HG03575 (cell line): ENCODE data around the gene PADI4.
"Not testable (repeated sequence)": the region's sequence is repeated elsewhere in the genome, so short reads cannot be mapped to it uniquely, and the experiment has no call there.

Experiments used
- ATAC-seq: cut with Tn5 transposase; IDR thresholded peaks from one replicate; pipeline ENCODE4 v1.9.1; 2021; ENCODE audit not compliant: unreplicated experiment, insufficient number of reproducible peaks, low FRiP score; ENCODE audit errors: extremely low read depth

PADI4 gene

DNA sequence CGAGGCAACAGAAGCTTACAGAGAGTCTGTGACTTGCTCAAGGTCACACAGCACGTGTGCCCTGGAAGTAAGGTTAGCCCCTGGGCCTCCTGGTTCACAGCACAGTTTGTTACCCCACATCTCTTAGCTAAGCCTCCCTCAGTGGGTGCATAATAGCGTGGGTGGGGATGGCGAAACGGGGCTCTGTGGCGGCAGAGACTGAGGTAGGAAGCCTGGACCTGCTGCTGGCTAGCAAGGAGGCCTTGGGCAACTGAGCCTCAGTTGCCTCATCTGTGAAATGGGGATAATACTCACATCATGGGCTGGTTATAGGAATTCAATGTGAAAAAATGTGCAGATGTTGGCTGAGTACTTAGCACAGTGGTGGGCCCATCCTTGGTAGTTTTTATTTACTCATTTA, 596 bp downstream of the PADI4 start:
- no peak for ATAC-seq

DNA sequence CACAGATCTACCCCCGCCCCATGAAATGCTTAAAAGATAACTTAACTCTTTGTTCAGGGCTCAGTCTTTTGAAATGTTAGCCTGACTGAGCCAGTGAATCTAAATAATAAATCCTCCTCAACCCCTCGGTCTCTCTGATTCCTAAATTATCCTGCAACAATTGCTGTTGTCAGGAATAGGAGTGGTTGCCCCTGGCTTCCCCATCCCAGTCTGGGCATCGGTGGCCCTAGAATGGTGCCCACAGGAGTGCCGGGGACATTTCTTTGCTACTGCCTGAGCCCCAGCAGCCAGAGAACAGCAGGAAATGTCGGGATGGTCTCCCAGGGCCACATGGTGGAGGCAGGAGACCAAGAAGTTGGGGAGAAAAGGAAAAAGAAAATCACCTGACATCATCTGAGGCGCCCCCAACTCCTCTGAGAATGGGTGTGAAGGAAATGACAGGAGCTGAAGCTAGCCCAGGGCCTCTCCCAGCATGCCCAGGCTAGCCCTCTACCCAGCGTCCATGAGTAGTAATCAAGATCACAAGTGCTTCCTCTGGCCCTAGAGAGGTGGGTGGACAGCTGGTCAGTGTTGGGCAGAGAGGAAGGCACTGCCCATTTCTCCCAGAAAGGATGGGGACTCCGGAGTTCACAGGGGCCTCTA, 1.6 kb downstream of the PADI4 start:
- no peak for ATAC-seq

DNA sequence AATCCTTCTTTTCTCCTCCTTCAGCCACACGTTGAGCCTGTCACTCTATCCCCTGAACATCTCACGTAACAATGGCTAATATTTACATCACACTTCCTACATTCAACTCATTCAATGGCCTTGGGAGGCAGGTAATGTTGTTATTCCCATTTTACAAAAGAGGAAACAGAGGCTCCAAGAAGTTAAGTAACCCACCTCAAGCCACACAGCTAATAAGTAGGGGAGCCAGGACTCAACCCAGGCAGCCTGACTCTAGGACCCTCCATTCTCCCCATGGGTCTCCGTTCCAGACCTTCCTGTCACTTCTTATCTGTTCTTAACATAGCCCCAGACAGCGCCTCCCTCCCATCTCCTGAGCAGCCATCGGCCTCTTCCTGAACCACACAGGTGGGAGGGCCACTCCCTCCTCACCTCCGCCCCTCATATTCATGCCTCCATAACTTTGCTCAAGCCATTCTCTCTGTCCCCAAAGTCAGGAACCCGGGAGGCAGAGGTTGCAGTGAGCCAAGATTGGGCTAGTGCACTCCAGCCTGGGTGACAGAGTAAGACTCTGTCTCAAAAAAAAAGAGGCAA, 2.2 kb downstream of the PADI4 start:
- ATAC-seq: no peak

DNA sequence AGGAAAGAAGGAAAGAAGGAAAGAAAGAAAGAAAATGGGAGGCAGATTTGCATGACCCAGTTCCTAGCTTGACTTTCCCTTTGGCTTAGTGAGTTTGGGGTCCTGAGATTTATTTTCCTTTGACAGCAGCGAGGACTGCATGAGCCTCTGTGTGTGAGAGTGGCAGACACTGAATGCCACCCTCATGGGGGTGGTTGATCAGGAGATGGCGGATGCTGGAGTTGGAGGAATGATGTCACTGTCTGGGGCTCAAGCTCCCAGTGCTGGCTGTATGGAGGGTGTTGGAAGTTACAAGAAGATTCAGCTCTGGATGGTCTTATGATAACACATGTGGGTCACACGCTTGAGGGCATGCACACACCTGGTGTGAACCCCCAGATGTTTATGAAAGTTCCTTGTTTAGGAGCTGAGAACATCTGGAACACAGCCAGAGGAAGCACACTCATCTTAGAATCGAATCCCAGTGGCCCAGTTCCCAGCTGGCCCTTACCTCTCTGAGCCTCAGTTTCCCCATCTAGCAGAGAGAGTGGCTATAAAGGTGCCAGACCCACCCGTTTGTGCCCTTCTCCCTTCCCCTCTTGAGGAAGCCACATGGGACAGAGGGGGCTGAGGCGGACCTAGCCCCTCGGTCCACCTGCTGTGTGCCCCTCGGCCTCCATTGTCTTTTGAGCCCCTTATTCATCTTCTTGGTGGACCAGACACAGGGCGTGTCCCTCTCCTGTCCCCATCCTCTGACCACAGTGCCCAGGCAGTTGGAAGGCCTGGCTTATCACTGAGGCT, 5.7 kb downstream of the PADI4 start:
- ATAC-seq: no peak

DNA sequence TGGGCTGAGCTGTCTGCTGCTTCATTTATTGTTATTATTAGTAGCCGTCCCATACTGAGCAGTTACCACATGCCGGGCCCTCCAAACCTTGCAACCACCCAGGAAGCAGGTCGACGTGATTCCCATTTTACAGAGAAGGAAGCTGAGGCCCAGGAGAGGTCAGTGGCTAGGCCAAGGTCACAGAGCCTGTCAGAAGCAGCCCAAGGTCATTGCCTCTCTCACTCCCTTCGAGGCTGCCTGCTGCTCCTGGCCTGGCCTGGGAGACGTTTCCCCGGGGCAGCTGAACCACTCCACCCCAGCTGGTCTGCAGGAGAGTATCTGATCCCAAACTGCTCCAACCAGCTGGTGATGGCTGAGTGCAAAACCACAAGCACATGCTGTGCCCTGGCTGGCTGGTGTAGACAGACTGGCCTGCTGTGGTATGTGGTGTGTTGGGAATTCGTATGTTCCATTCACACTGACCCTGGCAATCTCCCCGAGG, 6.5 kb downstream of the PADI4 start:
- ATAC-seq: no peak

DNA sequence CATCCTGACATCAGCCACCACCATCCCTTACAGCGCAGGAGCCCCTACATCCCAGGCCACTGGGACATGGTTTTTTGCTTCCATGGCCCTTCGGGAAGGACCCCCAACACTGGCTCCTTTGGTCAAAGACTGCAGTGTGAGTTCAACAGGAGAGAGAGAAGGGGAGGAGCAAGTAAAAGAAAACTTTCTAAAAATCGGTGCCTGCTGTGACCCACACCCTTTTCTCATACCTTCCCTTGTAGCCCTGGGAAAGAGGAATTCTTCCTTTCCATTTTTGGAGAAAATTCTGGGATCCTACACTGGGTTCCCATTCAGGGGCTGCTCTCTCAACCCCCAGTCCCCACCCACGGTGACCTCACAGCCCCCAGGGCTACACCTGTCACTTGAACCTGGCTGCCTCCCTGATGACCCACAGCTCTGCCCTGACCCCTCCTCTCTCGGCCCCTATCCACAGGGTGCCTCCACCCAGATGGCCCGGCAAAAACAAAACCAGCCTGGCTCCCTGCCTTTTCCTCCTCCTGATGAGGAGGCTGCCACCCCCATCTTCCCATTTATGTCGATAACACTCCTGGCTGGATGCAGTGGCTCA, 7.6 kb downstream of the PADI4 start:
- ATAC-seq: no peak

DNA sequence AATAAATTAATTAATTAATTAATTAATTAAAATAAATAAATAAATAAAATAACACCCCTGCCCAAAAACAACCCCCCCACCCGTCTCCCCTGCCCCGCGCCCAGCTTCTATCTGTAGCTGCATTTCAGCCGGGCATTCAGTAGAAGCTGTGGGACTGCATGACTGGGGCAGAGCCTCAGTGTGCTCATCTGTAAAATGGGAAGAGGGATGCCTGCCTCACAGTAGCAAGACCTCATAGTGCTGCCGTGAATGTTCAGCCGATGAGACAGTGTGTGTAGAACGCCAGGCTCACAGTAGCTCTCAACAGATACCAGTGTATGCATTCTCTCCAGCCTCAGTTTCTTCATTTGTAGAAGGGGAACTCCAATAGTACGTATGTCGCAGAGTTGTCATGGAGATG, 8.7 kb downstream of the PADI4 start:
- ATAC-seq: no peak

DNA sequence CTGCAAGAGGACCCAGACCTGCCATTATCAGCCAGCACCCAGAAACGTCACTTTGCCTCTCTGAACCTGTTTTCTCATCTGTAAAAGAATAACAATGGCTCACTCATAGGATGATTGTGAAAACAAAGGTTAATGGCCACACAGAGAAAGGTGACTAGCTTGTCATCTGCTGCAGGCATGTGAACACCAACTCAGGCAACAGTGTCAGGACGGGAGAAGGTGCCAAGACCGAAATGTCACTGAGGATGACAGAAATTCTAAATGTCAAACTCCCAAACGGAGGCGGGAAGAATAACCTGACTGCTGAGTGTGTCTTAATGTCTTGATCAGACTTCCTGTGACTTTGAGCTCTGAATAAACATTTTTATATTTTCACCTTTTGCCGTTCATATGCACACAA, 10.3 kb downstream of the PADI4 start:
- ATAC-seq: no peak

DNA sequence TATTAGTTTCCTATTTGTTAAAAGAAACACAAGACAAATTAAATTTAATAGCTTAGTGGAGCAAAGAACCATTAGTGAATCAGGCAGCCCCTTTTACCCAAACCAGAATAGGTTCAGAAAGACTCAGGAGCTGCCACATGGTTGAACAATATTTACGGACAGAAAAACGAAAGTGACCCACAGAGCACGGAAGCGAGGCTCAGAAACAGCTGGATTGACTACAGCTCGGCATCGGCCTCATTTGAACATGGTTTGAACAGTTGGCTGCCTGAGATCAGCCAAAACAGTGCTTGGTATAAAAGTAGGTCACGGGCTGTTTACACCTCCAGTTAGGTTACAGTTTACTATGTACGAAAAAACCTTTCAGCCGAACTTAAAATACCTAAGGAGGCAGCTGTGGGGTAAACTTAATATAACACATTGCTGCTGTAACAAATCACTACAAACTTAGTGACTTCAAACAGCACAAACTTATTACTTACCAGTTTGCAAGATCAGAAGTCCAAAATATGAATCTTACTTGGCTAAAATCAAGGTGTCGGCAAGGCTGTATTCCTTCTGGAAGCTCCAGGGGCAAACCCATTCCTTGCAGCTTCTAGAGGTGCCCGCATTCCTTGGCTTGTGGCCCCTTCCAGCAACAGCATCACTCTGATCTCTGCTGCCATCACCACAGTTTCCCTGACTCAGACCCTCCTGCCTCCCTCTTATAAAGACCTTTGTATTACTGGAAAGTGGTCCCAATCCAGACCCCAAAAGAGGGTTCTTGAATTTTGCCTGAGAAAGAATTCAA, 11.8 kb downstream of the PADI4 start:
- ATAC-seq: no peak

DNA sequence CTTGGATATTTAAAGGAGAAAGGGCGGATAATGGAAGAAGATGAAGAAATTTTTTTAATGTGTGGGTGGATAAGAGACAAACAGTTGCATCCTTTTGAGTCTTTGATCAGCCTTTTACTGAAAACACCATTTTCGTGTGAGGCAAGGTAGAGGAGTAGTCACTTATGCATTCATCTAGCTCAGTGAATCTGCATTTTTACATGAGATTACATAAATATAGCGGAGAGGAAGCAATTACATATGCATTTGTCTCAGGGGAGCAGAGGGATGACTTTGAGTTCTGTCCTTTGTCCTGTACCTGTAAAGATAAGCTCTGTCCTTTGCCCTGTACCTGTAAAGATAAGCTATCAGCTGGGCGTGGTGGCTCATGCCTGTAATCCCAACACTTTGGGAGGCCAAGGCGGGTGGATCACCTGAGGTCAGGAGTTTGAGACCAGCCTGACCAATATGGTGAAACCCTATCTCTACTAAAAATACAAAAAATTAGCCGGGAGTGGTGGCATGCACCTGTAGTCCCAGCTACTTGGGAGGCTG, 13.9 kb downstream of the PADI4 start:
- not testable (repeated sequence) for ATAC-seq

DNA sequence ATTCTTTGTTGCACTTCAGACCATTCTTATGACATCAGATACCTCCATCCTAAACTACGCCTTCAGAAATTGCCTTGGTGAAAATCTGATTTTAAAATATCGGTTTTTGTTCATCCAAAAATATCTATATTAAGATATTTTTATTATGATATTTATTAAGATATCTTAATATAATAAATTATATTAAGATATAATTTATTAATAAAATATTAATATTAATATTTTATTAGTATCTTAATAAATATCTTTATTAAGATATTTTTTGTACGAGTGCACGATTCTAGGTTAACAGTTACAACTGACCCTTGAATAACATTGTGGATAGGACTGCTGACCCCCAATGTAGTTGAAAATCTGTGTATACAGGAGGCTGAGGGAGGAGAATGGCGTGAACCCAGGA, 20.9 kb downstream of the PADI4 start:
- no peak for ATAC-seq

DNA sequence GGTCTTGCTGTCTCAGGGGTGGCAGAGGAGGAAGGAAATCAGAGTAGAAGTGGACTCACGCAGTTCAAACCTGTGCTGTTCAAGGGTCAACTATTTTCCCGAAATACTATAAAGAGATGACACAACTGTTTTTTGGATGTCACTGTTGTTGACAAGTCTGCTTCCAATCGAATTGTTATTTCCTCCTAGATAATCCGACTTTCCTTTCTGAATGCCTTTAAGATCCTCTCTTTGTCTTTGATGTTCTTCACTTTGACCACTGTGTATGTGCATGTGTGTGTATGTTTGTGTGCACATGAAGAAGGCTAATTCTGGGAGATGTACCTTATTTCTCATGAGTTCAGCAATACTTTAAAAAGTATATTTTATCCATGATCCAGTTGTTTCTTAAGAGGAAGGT, 21.6 kb downstream of the PADI4 start:
- no peak for ATAC-seq

DNA sequence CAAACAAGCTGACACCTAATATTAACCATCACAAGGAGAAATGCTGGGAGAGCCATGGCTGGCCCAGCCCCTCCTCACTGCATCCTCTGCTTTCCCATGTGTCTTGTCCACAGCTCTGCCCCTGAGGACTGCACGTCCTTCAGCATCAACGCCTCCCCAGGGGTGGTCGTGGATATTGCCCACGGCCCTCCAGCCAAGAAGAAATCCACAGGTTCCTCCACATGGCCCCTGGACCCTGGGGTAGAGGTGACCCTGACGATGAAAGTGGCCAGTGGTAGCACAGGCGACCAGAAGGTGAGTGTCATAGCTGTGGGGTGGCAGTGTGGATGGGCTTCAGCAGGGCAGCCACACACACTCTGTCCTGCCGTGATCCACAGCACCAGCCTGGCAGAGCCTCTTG, 22.9 kb downstream of the PADI4 start:
- no peak for ATAC-seq

DNA sequence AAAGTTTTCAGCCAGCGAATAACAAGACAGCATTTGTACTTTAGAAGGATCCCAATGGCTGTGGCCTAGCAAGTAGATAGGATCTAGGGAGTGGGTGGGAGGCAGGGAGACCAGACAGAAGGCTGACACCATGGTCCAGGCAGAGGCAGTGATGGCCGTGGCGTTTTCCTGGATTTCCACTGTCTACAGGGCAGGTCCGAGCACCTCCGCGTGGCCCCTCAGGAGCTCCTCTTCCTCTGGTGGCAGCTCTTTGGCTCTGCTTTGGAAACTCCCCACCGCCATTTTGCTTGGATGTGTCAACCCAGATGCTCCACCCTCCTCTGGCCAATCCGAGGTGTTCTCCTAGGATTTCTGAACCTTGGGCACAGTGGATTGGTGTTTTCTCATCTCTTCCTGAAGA, 25.1 kb downstream of the PADI4 start:
- ATAC-seq: no peak

DNA sequence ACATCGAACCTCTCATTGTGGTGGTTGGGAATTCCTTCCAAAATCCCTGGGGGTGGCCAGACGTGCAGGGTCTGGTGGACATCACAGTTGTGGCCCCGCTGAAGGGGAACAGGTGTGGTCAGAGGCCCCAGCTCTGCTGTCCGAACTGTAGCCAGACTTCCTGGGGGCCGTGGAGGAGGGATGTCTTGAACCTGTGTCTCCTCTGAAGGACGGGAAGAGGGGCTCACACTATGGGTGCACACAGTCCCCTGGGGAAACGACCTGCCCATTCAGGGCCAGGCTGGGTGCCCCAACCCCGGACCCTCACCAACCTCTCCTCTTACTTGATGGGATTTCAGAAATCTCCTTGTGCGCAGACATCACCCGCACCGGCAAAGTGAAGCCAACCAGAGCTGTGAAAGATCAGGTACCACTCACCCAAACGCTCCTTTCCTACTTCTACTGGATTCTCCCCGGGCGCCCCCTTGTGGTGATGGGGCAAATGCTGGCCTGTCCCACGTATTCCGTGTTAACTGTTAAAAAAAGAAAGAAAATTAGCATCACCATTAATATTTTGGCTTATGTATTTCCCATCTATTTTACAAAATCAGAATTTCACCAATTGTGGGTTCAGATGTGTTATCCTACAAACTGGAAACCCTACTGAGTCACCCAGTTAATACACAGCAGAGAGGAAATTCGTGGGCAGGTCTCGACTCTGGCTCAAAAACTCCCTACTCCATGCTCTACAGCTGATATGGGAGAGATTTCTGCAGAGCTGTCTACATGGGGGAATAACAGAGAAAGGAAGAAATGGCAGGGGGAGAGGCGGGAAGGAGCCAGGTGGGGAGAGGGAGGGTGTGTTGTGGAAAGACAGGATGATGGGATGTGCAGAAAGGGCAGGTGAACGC, 28.1 kb downstream of the PADI4 start:
- no peak for ATAC-seq

DNA sequence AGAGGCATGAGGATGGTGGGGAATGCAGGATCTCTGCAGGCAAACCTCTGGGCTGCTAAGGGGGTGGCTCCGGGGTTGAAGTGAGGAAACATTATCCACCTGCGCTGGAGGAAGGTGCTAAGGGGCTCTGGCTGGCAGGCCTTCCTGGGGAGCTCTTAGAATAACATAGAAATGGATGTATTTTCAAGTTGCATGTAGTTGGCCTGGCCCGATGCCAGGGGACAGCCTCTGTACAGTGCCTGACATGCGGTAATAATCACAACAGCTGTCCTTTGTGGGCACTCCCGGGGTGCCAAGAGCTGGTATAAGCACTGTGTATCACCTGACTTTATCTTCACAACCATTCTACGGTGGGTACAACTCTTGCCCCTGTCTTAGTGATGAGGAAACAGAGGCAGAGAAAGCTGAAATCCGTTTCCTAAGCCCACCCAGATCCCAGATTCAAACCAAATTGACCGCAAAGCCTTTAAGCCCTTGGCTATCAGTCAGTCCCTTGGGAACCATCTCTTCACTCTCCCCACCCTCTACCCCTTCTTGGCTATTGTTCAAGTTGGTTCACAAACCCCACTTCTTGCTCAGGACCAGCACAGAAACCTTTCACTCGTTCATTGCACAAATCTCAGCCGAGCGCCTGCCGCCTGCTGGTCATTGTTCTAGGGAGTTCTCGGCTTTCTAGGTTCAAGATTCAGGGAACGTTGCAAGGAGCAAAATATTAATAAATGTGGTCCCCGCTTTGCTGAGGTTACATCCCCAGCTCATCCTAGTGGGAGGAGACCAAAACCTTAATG, 30.9 kb downstream of the PADI4 start:
- no peak for ATAC-seq

DNA sequence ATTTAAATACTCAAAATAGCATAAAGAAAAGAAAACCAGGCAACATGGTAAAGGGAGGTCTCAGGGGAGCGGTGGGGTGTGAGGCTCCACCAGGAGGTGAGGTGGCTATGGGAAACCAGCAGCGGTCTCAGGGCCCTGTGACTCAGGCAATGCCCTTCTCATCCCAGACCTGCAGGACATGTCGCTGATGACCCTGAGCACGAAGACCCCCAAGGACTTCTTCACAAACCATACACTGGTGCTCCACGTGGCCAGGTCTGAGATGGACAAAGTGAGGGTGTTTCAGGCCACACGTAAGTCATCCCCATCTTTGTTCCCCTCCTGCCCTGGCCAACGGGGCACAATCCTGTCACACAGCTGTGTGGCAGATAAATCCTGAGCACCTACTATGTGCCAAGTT, 31.5 kb downstream of the PADI4 start:
- ATAC-seq: no peak
